PC-3 (cell line): Measurements from ENCODE around the gene RFX1. TPM values are rescaled to one million over a fixed set of nuclear protein-coding genes. Genes with fewer than 3 reads are reported as not detected.

ENCODE experiments used
- ATAC-seq: fragments of 200-7000 bp; cut with Tn5 transposase; 2 replicates; pipeline ENCODE4 v1.9.1; 2020; ENCODE audit warnings: mild to moderate bottlenecking, moderate library complexity
- BruUV-seq: library from RNA; stranded (reverse); fragments of 400-500 nt; replicated peaks from 2 replicates; lab custom pipeline; 2021; lab: Mats Ljungman, UMichigan
- CTCF ChIA-PET: fragments of 300-600 bp; sonication (Branson Sonifier 250); formaldehyde crosslinking; loops from one replicate; lab custom pipeline; 2022; ENCODE audit warnings: antibody characterized with exemption; lab: Charles Lee
- POLR2A ChIA-PET: fragments of 300-600 bp; sonication (Branson Sonifier 250); formaldehyde crosslinking; loops from one replicate; lab custom pipeline; 2022; ENCODE audit warnings: antibody characterized with exemption; ENCODE audit not compliant: unreplicated experiment; lab: Charles Lee
- DNase-seq: peaks from one replicate; pipeline ENCODE4 v3.0.0-alpha.2; 2015
- H2AFZ ChIP-seq: fragments of 300-600 bp; sonication (generic); 2 replicates; pipeline ENCODE4 v1.6.0; 2016; ENCODE audit warnings: antibody characterized with exemption, low read length
- H3F3A ChIP-seq: fragments of 300-600 bp; sonication (generic); one replicate; pipeline ENCODE4 v1.6.0; 2017; ENCODE audit warnings: antibody characterized with exemption, low read length, control low read depth, mild to moderate bottlenecking; ENCODE audit not compliant: unreplicated experiment
- H3K27ac ChIP-seq: fragments of 300-600 bp; sonication (generic); 2 replicates; pipeline ENCODE4 v1.5.1; 2016; ENCODE audit warnings: mild to moderate bottlenecking, low read length
- H3K27me3 ChIP-seq: fragments of 300-600 bp; sonication (generic); 2 replicates; pipeline ENCODE4 v1.6.1; 2016; ENCODE audit warnings: low read length, mixed read lengths
- H3K36me3 ChIP-seq: fragments of 300-600 bp; sonication (generic); 2 replicates; pipeline ENCODE4 v1.6.1; 2016; ENCODE audit warnings: low read depth, mixed run types, low read length, mixed read lengths
- H3K4me1 ChIP-seq: fragments of 300-600 bp; sonication (generic); 2 replicates; pipeline ENCODE4 v1.5.1; 2016; ENCODE audit warnings: low read length; ENCODE audit not compliant: insufficient read depth
- H3K4me2 ChIP-seq: fragments of 300-600 bp; sonication (generic); 2 replicates; pipeline ENCODE4 v1.6.0; 2016; ENCODE audit warnings: low read length
- H3K4me3 ChIP-seq: fragments of 300-600 bp; sonication (generic); 2 replicates; pipeline ENCODE4 v1.5.1; 2016; ENCODE audit warnings: mild to moderate bottlenecking, low read length, mixed read lengths
- H3K79me2 ChIP-seq: fragments of 300-600 bp; sonication (generic); 2 replicates; pipeline ENCODE4 v1.6.1; 2017; ENCODE audit warnings: low read length, mixed read lengths
- H3K9ac ChIP-seq: fragments of 300-600 bp; sonication (generic); 2 replicates; pipeline ENCODE4 v1.6.0; 2016; ENCODE audit warnings: mild to moderate bottlenecking, low read length
- H3K9me2 ChIP-seq: fragments of 300-600 bp; sonication (generic); replicated peaks from 2 replicates; pipeline ENCODE4 v1.6.1; 2016; ENCODE audit warnings: mixed run types, low read length, mixed read lengths
- H3K9me3 ChIP-seq: fragments of 300-600 bp; sonication (generic); 2 replicates; pipeline ENCODE4 v1.6.1; 2016; ENCODE audit warnings: low read length, mixed read lengths
- H4K20me1 ChIP-seq: fragments of 300-600 bp; sonication (generic); 2 replicates; pipeline ENCODE4 v1.6.1; 2016; ENCODE audit warnings: low read length, mixed read lengths
- EZH2 ChIP-seq: fragments of 300-600 bp; sonication (generic); IDR thresholded peaks from one replicate; pipeline ENCODE4 v1.6.1; 2017; ENCODE audit warnings: antibody characterized with exemption, mild to moderate bottlenecking, low read length; ENCODE audit not compliant: unreplicated experiment
- EZH2phosphoT487 ChIP-seq: fragments of 300-600 bp; sonication (generic); IDR thresholded peaks from 2 replicates; pipeline ENCODE4 v1.6.1; 2018; ENCODE audit warnings: mild to moderate bottlenecking, antibody characterized with exemption, low read length, borderline replicate concordance
- intact Hi-C: fragments of 100-400 bp; cut with micrococcal nuclease; formaldehyde crosslinking; loops from 2 replicates; pipeline ENCODE4 v1.9.0; 2023
- total RNA-seq: library from RNA; depleted of rRNA; stranded (reverse); fragments of >200 nt; gene quantifications from 2 replicates; pipeline ENCODE4 v1.2.3, GENCODE V29; 2014
- TF ChIP-seq, protein P1 (sequence below): fragments of 300-600 bp; sonication (generic); conservative IDR thresholded peaks from 2 replicates; pipeline ENCODE4 v1.5.1; 2017; ENCODE audit warnings: antibody characterized with exemption, low read depth, mild to moderate bottlenecking, low read length

Gene RFX1
- total RNA-seq, 1 experiment from 2014 or later, result 7.5 TPM

DNA sequence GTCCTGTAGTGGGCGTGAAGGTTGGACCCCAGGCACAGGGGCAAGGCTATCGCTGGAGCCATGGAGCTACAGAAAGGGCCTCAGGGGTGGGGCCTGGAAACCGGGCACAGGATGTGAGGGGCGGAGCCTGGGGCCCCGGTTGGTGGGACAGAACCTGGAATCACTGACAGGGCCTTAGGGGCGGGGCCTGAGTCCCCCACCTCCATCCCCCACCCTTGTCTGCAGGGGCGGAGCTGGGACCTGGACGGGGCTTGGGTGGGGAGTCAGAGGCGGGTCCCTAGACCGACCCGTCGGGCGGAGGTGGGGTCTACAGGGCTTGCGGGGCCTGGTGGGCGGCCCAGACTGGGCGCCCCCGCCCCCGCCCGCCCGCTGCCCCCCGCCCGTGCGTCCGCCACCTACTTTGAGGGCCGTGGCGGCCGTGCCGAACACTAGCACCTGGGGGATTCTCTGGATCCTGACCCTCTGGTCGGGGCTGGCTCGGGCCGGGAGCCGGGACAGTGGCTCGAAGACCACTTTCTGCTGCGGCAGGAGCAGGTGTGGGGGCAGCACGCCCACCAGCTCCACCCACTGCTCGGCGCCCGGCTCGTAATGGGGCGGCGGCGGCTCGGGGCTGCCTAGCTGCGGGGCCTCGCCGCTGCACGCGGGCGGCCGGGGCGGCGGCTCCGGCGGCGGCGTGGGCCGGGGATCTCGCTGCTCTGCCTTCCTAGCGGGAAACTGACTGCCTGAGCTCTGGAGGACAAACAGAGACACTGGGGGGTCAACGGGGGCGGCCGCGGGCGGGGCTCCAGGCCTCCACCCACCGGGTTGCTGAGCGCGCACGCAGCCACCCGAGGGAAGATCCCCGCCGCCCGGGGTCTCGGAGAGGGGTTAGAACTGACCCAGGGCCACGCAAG lies 27.5 kb downstream of the RFX1 start:
- H3K4me2 ChIP-seq, result no peak overlapping the region
- TF ChIP-seq, protein P1, sequence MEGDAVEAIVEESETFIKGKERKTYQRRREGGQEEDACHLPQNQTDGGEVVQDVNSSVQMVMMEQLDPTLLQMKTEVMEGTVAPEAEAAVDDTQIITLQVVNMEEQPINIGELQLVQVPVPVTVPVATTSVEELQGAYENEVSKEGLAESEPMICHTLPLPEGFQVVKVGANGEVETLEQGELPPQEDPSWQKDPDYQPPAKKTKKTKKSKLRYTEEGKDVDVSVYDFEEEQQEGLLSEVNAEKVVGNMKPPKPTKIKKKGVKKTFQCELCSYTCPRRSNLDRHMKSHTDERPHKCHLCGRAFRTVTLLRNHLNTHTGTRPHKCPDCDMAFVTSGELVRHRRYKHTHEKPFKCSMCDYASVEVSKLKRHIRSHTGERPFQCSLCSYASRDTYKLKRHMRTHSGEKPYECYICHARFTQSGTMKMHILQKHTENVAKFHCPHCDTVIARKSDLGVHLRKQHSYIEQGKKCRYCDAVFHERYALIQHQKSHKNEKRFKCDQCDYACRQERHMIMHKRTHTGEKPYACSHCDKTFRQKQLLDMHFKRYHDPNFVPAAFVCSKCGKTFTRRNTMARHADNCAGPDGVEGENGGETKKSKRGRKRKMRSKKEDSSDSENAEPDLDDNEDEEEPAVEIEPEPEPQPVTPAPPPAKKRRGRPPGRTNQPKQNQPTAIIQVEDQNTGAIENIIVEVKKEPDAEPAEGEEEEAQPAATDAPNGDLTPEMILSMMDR, result no peak
- TF ChIP-seq EZH2 (no peak), EZH2phosphoT487 (no peak)
- no peaks in the 10 kb centered on the region for H3K9me3 ChIP-seq
- no peaks in the 10 kb centered on the region for H3F3A ChIP-seq
- H2AFZ ChIP-seq, result no peak overlapping the region
- no peaks in the 10 kb centered on the region; the same call in 1 of the 2 replicates for H3K36me3 ChIP-seq
- intact Hi-C loops, result no loop called here
- H3K9ac ChIP-seq, result no peak overlapping the region
- H3K27me3 ChIP-seq, result no peaks in the 10 kb centered on the region
- H3K4me1 ChIP-seq, result no peaks in the 10 kb centered on the region
- ATAC-seq (no peak), DNase-seq (no peak)
- BruUV-seq, result no TSS peak
- no peak overlapping the region for H3K27ac ChIP-seq
- ChIA-PET CTCF (no interaction called here), POLR2A (no interaction called here)
- no peak overlapping the region for H3K4me3 ChIP-seq
- no peaks in the 10 kb centered on the region for H3K9me2 ChIP-seq
- no peaks in the 10 kb centered on the region for H3K79me2 ChIP-seq
- no peaks in the 10 kb centered on the region for H4K20me1 ChIP-seq

DNA sequence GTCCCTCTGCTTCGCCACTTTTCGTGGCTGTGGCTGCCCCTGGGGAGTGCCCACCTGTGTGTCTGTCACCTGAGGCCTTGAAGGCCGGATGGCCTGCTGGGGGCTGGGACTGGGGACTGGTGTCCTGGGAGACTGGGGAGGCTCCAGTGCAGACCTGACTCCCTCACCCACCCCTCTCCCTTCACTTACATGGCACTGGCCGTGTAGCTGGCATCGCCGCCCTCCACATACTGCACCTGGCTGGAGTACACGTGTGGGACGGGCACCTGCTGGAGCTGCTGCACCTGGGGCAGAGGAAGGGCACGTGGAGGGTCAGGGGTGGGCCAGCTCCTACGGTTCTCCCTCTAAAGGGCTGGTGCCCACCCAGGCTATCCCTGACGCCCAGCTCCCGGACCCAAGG lies 28.3 kb downstream of the RFX1 start:
- H3K4me2 ChIP-seq, result no peak overlapping the region
- H2AFZ ChIP-seq, result no peak overlapping the region
- H3K9ac ChIP-seq, result no peak overlapping the region
- H3F3A ChIP-seq, result no peaks in the 10 kb centered on the region
- ATAC-seq (no peak), DNase-seq (no peak)
- intact Hi-C loops, result no loop called here
- H3K9me2 ChIP-seq, result no peaks in the 10 kb centered on the region
- no TSS peak for BruUV-seq
- peaks cover 2% of the 10 kb centered on the region; the same call in 1 of the 2 replicates for H3K36me3 ChIP-seq
- H3K9me3 ChIP-seq, result no peaks in the 10 kb centered on the region
- CTCF ChIA-PET, result no interaction called here
- no peaks in the 10 kb centered on the region for H3K79me2 ChIP-seq
- TF ChIP-seq, protein P1, result no peak
- no peak for TF ChIP-seq EZH2
- TF ChIP-seq EZH2phosphoT487, result no peak
- no peak overlapping the region for H3K27ac ChIP-seq
- POLR2A ChIA-PET, result no interaction called here
- H4K20me1 ChIP-seq, result no peaks in the 10 kb centered on the region
- no peak overlapping the region for H3K4me3 ChIP-seq
- H3K4me1 ChIP-seq, result no peaks in the 10 kb centered on the region
- H3K27me3 ChIP-seq, result no peaks in the 10 kb centered on the region

DNA sequence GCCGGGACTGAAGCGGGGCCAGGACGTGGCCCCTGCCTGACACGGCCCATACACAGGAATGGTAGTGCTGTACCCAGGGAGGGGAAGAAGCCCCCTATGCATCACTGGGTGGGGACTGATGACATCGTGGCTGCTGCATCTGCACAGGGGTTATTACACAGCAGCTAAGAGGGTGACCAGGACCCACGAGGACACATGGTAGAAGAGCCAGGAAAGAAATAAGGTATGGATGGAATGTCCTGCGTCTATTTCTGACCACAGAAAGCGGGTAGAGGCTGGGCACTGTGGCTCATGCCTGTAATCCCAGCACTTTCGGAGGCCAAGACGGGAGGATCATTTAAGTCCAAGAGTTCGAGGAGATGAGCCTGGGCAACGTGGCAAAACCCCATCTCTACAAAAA lies 29.7 kb downstream of the RFX1 start:
- H3K4me1 ChIP-seq, result no peaks in the 10 kb centered on the region
- H3K79me2 ChIP-seq, result no peaks in the 10 kb centered on the region
- H2AFZ ChIP-seq, result no peak overlapping the region
- no TSS peak for BruUV-seq
- no peak overlapping the region for H3K9ac ChIP-seq
- peaks cover 7% of the 10 kb centered on the region; the same call in 1 of the 2 replicates for H3K36me3 ChIP-seq
- POLR2A ChIA-PET, result no interaction called here
- H3F3A ChIP-seq, result no peaks in the 10 kb centered on the region
- intact Hi-C loops, result no loop called here
- TF ChIP-seq EZH2, result no peak
- TF ChIP-seq EZH2phosphoT487, result no peak
- TF ChIP-seq, protein P1, result no peak
- H3K4me2 ChIP-seq, result no peak overlapping the region
- CTCF ChIA-PET, result no interaction called here
- no peaks in the 10 kb centered on the region for H3K9me2 ChIP-seq
- no peaks in the 10 kb centered on the region for H3K9me3 ChIP-seq
- no peak for DNase-seq
- no peak for ATAC-seq
- no peak overlapping the region for H3K4me3 ChIP-seq
- H3K27ac ChIP-seq, result no peak overlapping the region
- no peaks in the 10 kb centered on the region for H3K27me3 ChIP-seq
- H4K20me1 ChIP-seq, result no peaks in the 10 kb centered on the region
